HG02763 (cell line): ENCODE results near the gene ME3.
A peak's percentile ranks its signal among the peaks of the same experiment; 100 is the strongest.

Source experiments
- ATAC-seq: cut with Tn5 transposase; IDR thresholded peaks from one replicate; pipeline ENCODE4 v1.9.1; 2021; ENCODE audit warnings: mild to moderate bottlenecking, moderate library complexity; ENCODE audit not compliant: unreplicated experiment

ME3 gene

DNA sequence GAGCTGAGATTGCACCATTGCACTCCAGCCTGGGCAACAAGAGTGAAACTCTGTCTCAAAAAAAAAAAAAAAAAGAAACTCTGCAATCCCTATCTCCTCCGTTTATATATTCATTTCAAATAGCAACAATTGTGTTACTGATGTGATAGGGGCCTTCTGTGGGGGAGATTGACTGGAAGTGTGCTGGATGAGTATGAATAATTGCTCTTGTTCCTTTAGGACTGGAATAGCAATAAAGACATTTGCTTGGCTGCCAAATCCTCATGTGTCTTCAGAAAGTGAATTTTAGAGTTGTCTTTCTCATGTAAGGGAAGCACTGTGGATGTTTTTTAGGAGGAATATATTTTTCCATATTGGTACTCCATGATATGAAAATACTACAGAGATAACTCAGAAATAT lies 21.1 kb upstream of the ME3 start:
- ATAC-seq, result no peak

DNA sequence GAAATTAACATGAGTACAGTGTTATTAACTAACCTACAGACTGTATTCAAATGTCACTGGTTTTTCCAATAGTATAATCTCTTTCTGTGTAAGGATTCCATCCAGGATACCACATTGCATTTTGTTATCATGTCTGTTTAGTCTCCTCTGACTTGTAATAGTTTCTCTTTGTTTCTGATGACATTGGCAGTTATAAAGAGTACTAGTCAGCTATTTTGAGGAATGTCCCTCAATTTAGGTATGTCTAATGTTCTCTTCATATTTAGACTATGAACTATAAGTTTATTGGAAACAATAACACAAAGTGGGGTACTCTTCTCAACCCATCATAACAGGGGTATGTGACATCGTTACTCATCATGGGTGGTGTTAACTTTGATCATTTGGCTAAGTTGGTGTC lies 20.3 kb upstream of the ME3 start:
- no peak for ATAC-seq

DNA sequence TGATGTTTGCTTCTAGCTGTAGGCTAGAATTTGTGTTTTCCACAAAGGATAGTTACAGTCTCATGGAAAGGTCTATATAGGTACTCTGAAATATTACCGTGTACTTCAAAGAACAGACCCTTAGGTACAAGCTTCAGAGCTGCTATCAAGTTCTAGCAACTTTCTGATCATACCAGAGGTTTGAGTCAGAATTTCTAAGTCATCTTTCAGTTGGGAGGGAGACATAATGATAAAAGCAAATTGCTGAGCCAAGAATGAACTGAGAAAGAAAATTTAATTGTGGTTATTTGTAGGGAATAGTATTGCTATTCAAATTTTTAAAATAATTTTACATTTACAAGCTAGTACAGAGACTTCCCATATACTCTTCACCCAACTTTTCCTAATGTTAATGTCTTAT lies 19.9 kb upstream of the ME3 start:
- no peak for ATAC-seq

DNA sequence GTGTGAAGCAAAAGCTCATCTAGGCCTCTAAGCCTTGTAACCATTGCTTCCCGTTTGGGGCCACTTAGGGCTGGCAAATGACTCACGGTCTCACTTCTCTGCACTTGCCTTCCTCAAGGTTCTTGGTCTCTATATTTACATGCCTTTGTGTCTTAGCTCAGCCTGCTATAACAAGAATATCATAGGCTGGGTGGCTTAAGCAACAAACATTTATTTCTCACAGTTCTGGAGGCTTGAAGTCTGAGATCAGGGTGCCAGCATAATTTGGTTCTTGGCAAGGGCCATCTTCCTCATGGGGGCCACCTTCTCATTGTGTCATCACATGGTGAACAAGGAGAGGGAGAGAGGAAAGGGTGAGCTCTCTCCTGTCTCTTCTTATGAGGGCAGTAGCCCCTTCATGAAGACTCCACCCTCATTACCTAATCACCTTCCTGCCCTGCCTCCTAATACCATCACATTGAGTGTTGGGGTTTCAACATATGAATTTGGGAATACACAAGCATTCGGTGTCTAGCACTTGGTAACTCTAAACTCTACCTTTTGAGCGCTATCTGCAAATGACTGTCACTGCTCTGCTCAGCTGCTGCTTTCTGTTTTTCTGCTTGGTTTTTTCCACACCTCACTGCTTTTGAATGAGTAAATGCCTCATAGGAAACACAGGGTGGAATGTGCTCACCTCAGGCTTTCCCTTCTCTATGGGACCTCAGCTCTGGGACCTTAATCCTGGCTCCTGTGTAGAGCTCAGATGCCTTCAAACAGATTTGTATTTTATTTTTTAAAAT lies 16.2 kb upstream of the ME3 start:
- peak; percentile 68 for ATAC-seq

DNA sequence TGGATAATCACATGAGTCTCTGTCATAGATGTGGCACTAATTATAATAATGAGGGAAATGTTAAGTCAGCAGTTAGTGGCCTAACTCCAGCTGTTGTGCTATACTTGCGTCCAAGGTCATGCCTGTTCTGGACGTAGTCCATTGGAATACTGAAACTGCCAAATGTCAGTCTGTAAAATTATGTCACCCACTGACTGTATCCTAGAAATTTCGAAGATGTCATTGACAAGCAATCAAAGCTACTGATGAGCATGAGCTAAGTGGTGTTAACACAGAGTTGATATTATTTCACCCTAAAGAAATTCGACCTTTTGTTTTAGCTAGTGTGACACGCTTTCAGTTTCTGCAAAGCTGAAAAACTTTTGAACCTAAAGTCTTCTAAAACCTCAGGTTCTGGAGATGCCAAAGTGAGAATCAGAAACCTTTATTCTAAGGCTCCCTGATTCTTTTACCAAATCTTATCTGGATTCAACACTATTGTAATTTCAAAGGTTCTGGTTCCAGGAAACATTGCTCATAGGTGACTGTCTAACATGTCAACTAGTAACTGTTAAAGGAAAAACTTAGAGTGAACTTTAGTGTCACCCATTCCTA lies 14.9 kb upstream of the ME3 start:
- ATAC-seq, result no peak

DNA sequence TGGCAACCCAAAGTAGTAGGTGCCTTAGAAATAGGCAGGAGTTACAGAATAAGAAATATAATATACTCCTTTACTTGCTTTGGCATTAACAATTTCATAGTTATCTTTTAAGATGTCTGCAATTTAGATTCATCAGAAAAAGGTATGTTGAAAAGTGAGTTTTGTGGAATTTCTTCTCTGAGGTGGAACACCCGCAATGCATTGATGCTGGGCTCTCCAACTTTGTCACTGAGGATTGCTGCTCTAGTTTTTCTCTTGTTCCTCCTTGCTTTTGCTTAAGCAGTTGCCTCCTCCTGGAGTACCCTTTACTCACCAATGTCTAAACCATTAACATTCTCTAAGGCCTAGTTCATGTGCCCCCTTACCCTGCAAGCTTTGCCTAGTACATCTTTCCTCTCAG lies 14.1 kb upstream of the ME3 start:
- no peak for ATAC-seq

- ATAC-seq, result no peak
These were observed 9.0 kb upstream of the ME3 start for GRCh38 chr11:86681483-86681756.

DNA sequence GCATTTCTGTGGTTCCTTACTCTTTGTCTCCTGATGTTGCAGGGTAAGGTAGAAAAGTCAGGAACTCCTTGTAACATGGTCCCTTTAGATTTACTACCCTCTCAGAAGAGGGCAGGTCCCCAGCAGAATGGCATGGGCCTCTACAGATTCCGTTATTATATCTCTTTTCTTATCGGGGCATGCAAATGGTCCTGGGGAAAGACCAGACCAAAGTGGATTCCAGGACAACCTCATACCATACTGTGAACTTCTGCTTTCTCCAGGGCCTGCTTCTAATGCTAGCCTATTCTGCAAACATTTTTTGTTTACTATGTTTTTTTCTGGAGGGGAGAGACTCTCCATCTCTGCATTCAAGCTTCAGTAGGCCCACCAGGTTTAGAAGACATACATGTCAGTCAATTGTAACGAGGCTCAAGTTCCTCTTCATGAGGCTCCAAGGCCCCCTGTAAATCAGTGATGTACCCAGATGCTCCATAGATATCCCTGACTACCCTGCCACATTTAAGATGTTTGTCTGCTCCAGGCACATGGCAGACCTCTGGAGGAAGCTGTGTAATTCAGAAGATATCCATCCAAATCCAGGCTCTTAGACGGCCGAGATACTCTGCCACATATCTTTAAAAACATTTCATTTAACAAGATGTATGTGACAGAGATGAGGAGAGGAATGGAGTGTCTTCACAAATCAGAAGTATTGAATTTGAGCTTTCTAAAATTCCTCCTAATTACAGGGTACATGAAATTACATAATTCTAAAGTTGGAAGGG lies 8.5 kb upstream of the ME3 start:
- no peak for ATAC-seq

DNA sequence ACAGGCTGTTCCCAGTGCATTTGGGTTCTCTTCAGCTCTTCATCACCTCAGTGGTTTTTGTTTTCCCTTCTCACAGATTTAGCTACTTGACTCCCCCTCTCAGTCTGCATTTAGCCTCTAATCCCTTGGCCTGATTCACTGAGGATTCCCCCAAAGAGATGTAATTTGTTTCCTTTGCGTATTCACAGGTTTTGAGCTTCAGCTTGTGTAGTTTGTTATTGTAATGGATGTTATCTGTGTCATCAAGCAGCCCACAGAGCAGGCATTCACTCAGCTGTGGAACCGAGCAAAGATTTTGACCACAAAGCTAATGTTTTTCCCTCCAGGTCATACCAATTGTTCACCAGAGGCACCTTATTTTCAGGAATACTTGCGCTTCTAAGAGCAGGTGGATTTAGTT lies 6.4 kb upstream of the ME3 start:
- no peak for ATAC-seq

DNA sequence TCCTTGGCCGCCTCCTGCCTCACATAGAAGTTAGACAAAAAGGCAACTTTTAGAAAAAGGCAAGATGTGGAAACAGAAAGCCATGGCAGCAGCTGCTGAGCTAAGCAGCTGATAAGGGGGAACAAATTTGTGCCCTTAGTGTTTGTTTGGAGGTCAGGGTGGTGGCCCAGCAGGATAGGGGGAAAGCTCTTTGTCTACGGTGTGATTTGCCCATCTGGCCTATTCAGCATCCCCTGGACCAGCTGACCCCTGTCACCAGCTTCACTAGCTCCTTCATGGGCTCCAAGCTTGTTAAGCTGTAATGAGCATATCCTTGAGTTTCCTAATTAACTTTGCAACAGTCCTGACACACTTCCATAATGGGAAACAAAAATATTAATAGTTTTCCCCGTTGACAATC lies 5.9 kb upstream of the ME3 start:
- ATAC-seq, result no peak

DNA sequence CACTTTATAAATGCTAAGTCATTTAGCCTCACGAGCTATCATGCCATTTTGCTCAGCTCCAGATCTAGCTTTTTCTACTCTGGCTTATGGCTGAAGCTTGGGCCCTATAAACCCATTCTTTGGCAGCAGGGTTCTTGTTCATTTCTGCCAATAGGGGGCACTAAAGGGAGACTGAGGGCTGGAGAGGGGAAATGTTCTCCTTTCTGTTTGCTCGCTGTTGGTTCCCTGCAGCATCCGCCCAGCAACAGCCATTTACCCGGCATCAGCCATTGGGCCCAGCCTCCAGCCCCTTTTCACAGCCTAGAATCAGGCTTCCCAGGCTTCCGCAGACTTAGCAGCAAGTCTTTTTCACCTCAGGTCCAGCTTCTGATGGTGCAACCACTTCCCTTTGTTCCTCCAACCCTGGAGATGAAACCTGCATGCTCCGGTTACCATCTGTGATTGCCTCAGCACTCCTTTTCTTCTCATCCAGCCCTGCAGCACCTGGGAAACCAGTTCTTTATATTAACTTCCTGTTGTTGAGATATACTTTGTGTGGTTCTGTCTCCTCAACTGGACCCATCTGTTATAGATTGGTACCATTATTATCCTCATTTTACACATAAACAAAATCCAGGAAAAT lies 4.2 kb upstream of the ME3 start:
- no peak for ATAC-seq

DNA sequence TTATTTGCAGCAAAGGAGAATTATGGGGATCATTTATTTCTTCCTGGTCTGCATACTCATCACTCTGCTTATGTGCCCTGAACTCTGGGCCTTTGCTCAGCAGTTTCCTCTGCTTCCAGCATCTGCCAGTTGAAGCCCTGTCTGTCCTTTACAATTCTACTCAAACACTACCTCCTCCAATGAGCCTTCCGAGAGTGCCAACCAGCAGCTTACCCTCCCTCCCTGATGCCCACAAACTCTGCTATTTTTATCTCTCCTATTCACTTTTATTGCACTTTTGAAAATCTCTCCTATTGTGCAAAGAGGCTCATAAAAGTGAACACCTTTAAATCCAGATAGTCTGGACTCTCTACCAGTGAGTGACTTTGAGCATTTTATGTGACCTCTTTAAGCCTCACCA lies 3.6 kb upstream of the ME3 start:
- no peak for ATAC-seq

DNA sequence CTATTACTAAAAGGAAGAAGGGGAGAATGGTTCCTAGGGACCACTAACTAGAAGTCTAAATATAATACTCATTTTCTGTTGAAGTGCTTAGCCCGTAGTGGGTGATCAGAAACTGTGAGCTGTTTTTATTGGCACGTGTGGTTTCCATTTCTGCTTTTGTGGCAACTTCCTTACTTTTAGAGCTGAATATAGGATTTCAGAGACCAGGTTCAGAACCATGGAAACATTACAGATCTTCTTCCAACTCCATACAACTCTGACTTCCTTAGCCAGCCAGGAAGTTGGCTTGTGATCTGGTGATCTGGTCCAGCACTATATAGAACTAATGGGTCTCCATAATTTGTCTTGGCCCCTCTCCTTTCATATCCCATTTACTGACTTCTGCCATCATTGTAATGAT lies 2.6 kb upstream of the ME3 start:
- ATAC-seq, result no peak

GRCh38 chr11:86673872-86674750 lies 1.7 kb upstream of the ME3 start:
- ATAC-seq, result no peak

DNA sequence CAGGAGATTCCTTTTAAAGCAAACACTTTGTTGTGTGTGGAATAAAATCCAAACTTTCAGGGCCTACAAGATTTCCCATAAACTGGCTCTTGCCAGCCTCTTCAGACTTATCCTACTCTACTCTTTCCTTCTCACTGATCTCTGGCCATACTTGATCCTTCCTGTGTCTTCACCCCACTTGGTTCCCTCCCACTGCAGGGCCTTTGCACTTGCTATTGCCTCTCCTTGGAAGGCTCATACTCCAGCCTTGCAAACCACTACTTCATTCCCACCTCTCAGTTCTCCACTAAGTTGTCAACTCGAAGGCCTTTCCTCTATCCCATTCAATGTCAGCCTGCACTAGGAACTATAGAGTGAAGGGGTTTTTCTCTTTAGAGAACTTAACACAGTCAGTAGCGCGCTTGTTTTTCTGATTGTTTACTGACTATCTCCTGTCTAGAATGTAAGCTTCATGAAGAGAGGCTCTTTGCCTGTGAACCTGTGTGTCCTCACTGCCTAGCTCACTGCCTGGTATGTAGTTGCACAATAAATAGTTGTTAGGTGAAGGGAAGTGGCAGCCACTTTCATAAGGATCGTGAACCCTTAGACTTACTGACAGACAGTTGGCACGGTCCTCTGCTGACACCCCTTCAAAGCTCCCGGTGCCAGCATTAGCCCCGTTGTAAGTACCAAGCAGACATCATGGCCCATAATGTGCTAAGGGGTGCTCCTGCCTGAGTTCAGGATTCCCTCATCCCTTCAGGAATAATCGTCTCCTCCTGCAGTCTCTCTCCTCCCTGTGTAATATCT lies 833 bp upstream of the ME3 start:
- no peak for ATAC-seq

DNA sequence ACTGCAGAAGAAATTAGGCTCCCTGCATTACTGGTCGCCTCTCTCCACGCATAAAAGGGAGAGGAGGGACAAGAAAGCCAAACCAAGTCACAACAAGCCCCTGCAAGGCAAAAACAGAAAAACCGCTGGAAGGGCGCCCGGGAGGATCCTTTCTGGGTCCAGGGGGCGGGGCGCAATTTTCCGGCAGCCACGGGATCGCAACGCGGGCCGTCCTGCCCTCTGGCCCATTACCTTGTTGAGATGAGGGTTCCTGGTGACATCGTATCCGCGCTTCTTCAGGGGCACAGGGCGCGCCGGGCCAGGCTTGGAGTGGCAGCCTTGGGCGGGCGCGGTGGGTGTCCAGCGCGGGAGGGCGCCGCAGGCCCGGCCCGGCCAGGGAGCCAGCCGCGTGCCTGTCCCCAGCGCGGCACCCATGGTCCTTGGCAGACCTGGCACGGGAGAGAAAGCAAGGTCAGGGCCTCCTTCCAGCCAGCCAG lies 847 bp downstream of the ME3 start:
- ATAC-seq, result no peak

GRCh38 chr11:86670911-86671310 lies 1.5 kb downstream of the ME3 start:
- no peak for ATAC-seq

DNA sequence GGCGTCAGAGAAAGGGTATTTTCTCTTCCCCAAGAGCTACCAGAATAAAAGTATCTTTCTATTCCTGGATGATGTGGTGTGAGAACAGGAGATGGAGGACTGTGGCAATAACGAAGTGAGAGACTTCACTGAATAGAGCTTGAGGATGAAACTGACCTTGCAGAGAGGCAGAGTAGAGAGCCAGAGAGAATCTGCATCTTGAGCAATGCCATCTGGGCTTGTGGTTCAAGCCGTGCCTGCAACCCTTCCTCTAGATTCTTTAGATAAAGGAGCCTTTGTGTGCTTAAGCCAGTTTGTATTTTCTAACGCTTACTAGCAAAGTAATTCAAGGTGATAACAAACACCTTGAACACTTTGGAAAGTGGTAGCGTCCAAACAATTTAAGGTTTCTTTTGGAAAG lies 2.2 kb downstream of the ME3 start:
- ATAC-seq, result no peak

DNA sequence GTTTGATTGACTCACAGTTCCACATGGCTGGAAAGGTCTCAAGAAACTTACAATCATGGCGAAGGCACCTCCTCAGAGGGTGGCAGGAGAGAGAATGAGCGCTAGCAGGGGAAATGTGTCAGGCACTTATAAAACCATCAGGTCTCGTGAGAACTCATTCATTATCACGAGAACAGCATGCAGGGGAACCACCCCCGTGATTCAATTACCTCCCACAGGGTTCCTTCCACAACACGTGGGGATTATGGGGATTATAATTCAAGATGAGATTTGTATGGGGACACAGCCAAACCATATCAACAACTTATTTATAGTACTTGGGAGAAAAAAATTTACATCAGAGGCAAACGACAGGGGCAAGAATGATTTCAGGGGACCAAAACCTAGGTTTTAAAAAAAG lies 3.0 kb downstream of the ME3 start:
- ATAC-seq, result no peak

DNA sequence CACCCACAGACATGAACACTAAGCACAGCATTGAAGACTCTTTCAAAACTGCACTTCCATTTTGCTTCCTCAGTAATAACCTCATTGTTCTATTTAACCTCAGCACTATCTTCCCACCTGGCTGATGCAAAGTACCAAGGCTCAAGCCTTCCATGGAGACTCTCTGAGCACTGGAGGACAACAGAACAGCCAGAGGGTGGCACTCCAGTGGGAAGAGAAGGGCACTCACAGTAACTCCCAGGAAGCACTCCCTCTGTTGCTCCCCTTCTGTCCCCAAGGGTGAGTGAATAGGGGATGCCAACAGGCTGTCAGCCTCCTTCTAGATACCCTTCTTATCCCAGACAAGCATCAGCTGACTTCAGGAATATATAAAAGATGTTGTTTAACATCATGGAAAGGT lies 3.5 kb downstream of the ME3 start:
- ATAC-seq, result no peak
